Cardiac muscle cell (in vitro differentiated cells and primary cell): ENCODE measurements around the gene BCAS4. TPM values are rescaled to one million over a fixed set of nuclear protein-coding genes. Genes with fewer than 3 reads are reported as not detected.
A peak's percentile ranks its signal among the peaks of the same experiment; 100 is the strongest.

Source experiments
- DNase-seq, 2 donors: peaks; one replicate each; pipeline versions ENCODE4 v3.0.0 to v3.0.0-alpha.2; 2010 to 2017; ENCODE audit warnings: low read depth in 1 of 2, low spot score in 1 of 2
- H3K27ac ChIP-seq: fragments of 200-600 bp; sonication (generic); 2 replicates; pipeline ENCODE4 v1.5.1; 2016
- H3K27me3 ChIP-seq: fragments of 200-600 bp; sonication (generic); 2 replicates; pipeline ENCODE4 v1.6.0; 2016; ENCODE audit warnings: control low read depth
- H3K36me3 ChIP-seq: fragments of 200-600 bp; sonication (generic); 2 replicates; pipeline ENCODE4 v1.5.1; 2016; ENCODE audit warnings: control low read depth
- H3K4me1 ChIP-seq: fragments of 200-600 bp; sonication (generic); 2 replicates; pipeline ENCODE4 v1.8.1; 2017; ENCODE audit warnings: low read depth, mild to moderate bottlenecking, mixed run types
- H3K4me3 ChIP-seq: fragments of 200-600 bp; sonication (generic); 2 replicates; pipeline ENCODE4 v1.5.1; 2016; ENCODE audit warnings: mild to moderate bottlenecking
- H3K9me3 ChIP-seq: fragments of 200-600 bp; sonication (generic); 2 replicates; pipeline ENCODE4 v1.5.1; 2017; ENCODE audit warnings: low read depth, mild to moderate bottlenecking, control low read depth
- CTCF ChIP-seq: IDR thresholded peaks from 2 replicates; pipeline ENCODE4 v1.5.1; 2012; ENCODE audit warnings: low read depth, mild to moderate bottlenecking, low read length
- polyA plus RNA-seq: library from polyadenylated mRNA; unstranded; fragments of >200 nt; fragmentation: Nextera tagmentation; extraction: Ambion mirVana; gene quantifications from 2 replicates; pipeline ENCODE4 v1.2.1, GENCODE V29; 2016
- total RNA-seq: library from RNA; depleted of rRNA; stranded (reverse); fragments of >200 nt; gene quantifications from 2 replicates; pipeline ENCODE4 v1.2.3, GENCODE V29; 2016

BCAS4 gene
- total and polyA plus RNA-seq, 2 experiments from 2014 or later: 16.1 to 26.1 TPM

- H3K27ac ChIP-seq: peak overlapping the region; percentile 12
- peaks cover 33% of the 10 kb centered on the region for H3K4me1 ChIP-seq
These were observed 129.5 kb downstream of the BCAS4 start for GRCh38 chr20:50924261-50924920.

GRCh38 chr20:50926530-50926929 is 131.7 kb downstream of the BCAS4 start:
- H3K27me3 ChIP-seq: no peaks in the 10 kb centered on the region
- no peak for DNase-seq
- H3K27ac ChIP-seq: no peak overlapping the region
- H3K9me3 ChIP-seq: no peaks in the 10 kb centered on the region
- peaks cover 21% of the 10 kb centered on the region for H3K36me3 ChIP-seq
- H3K4me1 ChIP-seq: peaks cover 33% of the 10 kb centered on the region
- H3K4me3 ChIP-seq: no peak overlapping the region
- no peak for TF ChIP-seq CTCF

More at GRCh38 chr20:50924261-50924920, 129.5 kb downstream of the BCAS4 start:
- peak in 1 of 2 donors; percentile 41 for DNase-seq
- Histone ChIP-seq H3K27me3 (no peaks in the 10 kb centered on the region), H3K9me3 (no peaks in the 10 kb centered on the region), H3K36me3 (peaks cover 21% of the 10 kb centered on the region), H3K4me3 (no peak overlapping the region)
- no peak for TF ChIP-seq CTCF

Other genes with a start within 250 kb of the BCAS4 start
- gene RIPOR3, start 103.5 kb upstream of the BCAS4 start, total RNA-seq: 3.0 and 3.8 TPM in 2 replicates
- gene RIPOR3, start 103.5 kb upstream of the BCAS4 start, polyA plus RNA-seq: 0.91 and 4.8 TPM in 2 replicates
- gene PARD6B, start 63.5 kb upstream of the BCAS4 start, total RNA-seq: 15.5 and 20.0 TPM in 2 replicates
- gene PARD6B, start 63.5 kb upstream of the BCAS4 start, polyA plus RNA-seq: 10.2 and 20.4 TPM in 2 replicates
- 31.1 and 50.8 TPM in 2 replicates for gene ADNP, start 136.4 kb downstream of the BCAS4 start, total RNA-seq
- 23.2 and 25.2 TPM in 2 replicates for gene ADNP, start 136.4 kb downstream of the BCAS4 start, polyA plus RNA-seq
- gene DPM1, start 163.5 kb downstream of the BCAS4 start, total RNA-seq: 65.2 and 76.2 TPM in 2 replicates
- 83.4 and 89.8 TPM in 2 replicates for gene DPM1, start 163.5 kb downstream of the BCAS4 start, polyA plus RNA-seq
- 9.4 and 9.6 TPM in 2 replicates for gene MOCS3, start 163.8 kb downstream of the BCAS4 start, total RNA-seq
- gene MOCS3, start 163.8 kb downstream of the BCAS4 start, polyA plus RNA-seq: 6.2 and 10.3 TPM in 2 replicates
- gene KCNG1, start 228.0 kb downstream of the BCAS4 start, total RNA-seq: 72.0 and 129 TPM in 2 replicates
- gene KCNG1, start 228.0 kb downstream of the BCAS4 start, polyA plus RNA-seq: 34.1 and 60.1 TPM in 2 replicates